ENCODE results near the gene TPST1. TPM values are rescaled to one million over a fixed set of nuclear protein-coding genes. Genes with fewer than 3 reads are reported as not detected.

TPST1 gene
- total and polyA plus RNA-seq, 9 of the 15 experiments (the other 6 are each of a cell fraction or from before 2014, with no cell fraction given): 0.15 to 2.2 (median 0.53) TPM

GRCh38 chr7:66265566-66265965, 60.4 kb downstream of the TPST1 start:
- peaks cover 17% of the 10 kb centered on the region for H3K9me3 ChIP-seq (replicated peaks; ENCODE audit: control insufficient read depth, insufficient read depth, low read depth, low read length)
- ChIA-PET POLR2A (no interaction called here), CTCF (ENCODE audit: low intra/inter-chr PET ratio) (no interaction called here)
- no peaks in the 10 kb centered on the region for H3K36me3 ChIP-seq (ENCODE audit: control insufficient read depth, insufficient read depth, low read length)
- no peak overlapping the region for H3K4me3 ChIP-seq
- peak; percentile 32 to 39 (median 34) for DNase-seq (ENCODE audit: extremely low read depth in 1 of 4, low spot score in 3 of 4)
- peak; percentile 75 for FAIRE-seq
- H3K9ac ChIP-seq (ENCODE audit: insufficient read depth in 1 of 2, low read depth in 2 of 2, low read length in 2 of 2): no peak overlapping the region
- no peak for ATAC-seq
- no peaks in the 10 kb centered on the region for H3K4me1 ChIP-seq (replicated peaks in 1 of 2; ENCODE audit: control insufficient read depth in 2 of 2, insufficient read depth in 2 of 2, low read length in 2 of 2)
- H3K9me1 ChIP-seq (ENCODE audit: control insufficient read depth, insufficient read depth, low read length): no peaks in the 10 kb centered on the region
- no peak overlapping the region for H3K4me2 ChIP-seq (ENCODE audit: insufficient read depth, low read length)
- in situ Hi-C loops (cut with MboI) (no loop called here), intact Hi-C loops (cut with micrococcal nuclease) (no loop called here)
- H3K27ac ChIP-seq (ENCODE audit: extremely low read depth, low read depth, low read length): no peak overlapping the region
- H2AFZ ChIP-seq (ENCODE audit: low read depth, low read length): no peak overlapping the region
- no peaks in the 10 kb centered on the region for H4K20me1 ChIP-seq (replicated peaks; ENCODE audit: control insufficient read depth, insufficient read depth, low read length)
- H3K79me2 ChIP-seq (ENCODE audit: control insufficient read depth, insufficient read depth, low read length): no peaks in the 10 kb centered on the region
- 11% methylated on average over 1 of the region's 1 CpG for WGBS (ENCODE audit: insufficient coverage, low coverage, missing lambda C conversion rate)
- no peaks in the 10 kb centered on the region for H3K27me3 ChIP-seq (ENCODE audit: control insufficient read depth in 2 of 2, insufficient read depth in 2 of 2, low read length in 2 of 2)
- BruUV-seq (replicated peaks): no TSS peak
- TF ChIP-seq TRIM24 (IDR thresholded peaks at IDR 0.05): peak in 1 of 2 experiments; percentile 83; a peak in 2 of 4 replicates
- 0 out of 2 replicates have a peak, but pooled peaks have one; percentile 35 for TF ChIP-seq EP300 (IDR thresholded peaks at IDR 0.05; ENCODE audit: low read length)
- TF ChIP-seq THRB (CRISPR knock-in tag; conservative IDR thresholded peaks at IDR 0.05): no peak
- no peak for TF ChIP-seq ARID4B (CRISPR knock-in tag; IDR thresholded peaks at IDR 0.05)
- TF ChIP-seq SMAD3 (CRISPR knock-in tag; conservative IDR thresholded peaks at IDR 0.05): no peak
- peak; percentile 90 for TF ChIP-seq ZNF280A (IDR thresholded peaks at IDR 0.05; ENCODE audit: low read depth, partially characterized antibody)
- TF ChIP-seq RUNX1 (IDR thresholded peaks at IDR 0.05; ENCODE audit: low read depth): no peak
- no peak for TF ChIP-seq TEAD2 (tag; IDR thresholded peaks at IDR 0.05)
- no peak for TF ChIP-seq ZBTB11 (CRISPR knock-in tag; IDR thresholded peaks at IDR 0.05)
- peak in 1 of 2 experiments; percentile 81; a peak in 2 of 4 replicates for TF ChIP-seq HDAC1 (IDR thresholded peaks at IDR 0.05)
- TF ChIP-seq KLF13 (tag; IDR thresholded peaks at IDR 0.05; ENCODE audit: borderline replicate concordance, low read depth): no peak

Measured in K562 (cell line).